GM12872 (cell line): Measurements from ENCODE around the gene LRRTM4.

ENCODE experiments used
- CTCF ChIP-seq: IDR thresholded peaks from 3 replicates; pipeline ENCODE4 v1.5.1; 2011; ENCODE audit warnings: low read depth, mild to moderate bottlenecking, low read length, moderate library complexity; ENCODE audit not compliant: insufficient read depth

Gene LRRTM4

GRCh38 chr2:77521931-77522470 lies at the start of gene LRRTM4:
LRRTM4 (minus strand) TSS chr2:77522376.
- no peak for TF ChIP-seq CTCF

DNA sequence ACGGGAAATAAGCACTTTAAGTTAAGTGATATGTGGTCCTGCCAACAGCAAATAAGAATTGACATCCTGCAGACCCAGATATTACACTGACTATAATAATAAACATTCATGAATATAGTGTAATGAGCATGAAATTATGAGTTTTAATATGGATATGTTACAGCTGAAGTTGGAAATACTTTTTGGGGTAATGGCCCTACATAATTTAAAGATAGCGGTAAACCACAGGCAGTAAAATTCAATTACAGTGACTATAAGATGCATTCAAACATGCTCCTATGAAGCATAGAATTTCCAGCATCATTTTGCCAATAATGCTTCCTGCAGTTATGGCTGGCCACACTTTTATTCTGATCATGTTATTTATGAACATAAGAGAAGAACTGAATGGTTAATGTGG lies 49.4 kb upstream of the LRRTM4 start:
- no peak for TF ChIP-seq CTCF

DNA sequence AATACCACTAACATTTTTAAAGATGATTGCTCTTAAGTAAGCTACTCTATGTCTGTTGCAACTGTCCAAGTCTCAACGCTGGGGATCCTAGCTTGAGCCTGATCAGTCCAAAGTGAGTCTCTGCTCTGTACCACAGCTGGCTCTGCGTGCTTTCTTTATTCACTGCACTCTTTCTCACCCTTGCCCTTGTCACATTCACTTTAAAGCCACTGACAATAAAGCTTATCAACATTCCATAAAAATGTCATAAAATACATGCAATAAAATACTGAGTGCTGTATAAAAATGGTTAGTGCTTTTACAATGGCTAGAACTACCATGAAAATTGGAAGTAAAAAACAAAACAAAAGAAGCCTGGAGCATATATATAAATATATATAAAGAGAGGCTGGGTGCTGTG lies 45.5 kb upstream of the LRRTM4 start:
- no peak for TF ChIP-seq CTCF

- no peak for TF ChIP-seq CTCF
Measured at GRCh38 chr2:77566582-77566981, 44.4 kb upstream of the LRRTM4 start.

GRCh38 chr2:77566131-77566530 lies 44.0 kb upstream of the LRRTM4 start:
- no peak for TF ChIP-seq CTCF

DNA sequence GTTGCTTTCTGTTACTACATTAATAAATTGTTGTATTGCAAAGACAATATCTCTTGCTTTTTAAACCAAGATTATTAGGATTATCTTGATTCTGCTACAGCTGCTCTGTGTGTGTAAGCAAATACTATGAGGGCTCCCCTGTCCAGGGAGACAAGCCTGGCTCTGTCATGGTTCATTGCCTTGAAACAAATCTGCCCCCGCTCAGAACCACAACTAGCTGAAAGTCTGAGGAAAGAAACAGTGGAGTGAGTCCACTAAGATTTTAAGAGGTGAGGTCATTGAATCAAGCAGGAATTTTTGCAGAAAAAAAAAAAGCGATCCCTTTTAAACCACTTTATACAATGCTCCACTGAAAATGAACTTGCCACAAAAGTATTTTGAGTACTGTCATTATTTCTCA lies 30.8 kb upstream of the LRRTM4 start:
- no peak for TF ChIP-seq CTCF

DNA sequence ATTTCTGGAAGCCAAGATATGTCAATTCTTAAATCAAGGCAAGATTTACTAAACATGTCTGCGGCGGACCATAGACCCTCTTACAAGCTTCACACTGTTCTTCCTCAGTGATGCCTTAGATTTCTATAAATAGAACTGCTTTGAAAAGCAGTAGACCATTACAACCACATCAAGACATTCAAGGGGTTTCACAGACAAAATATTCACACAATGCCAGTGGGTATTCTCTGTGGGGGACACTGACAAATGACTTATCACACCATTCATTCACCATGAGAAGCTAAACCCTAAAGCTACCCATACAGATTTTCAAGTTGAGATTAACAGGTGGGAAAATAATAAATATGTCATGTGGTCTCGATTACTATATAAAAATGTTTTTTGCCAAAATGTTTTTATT lies 15.9 kb upstream of the LRRTM4 start:
- TF ChIP-seq CTCF = no peak

DNA sequence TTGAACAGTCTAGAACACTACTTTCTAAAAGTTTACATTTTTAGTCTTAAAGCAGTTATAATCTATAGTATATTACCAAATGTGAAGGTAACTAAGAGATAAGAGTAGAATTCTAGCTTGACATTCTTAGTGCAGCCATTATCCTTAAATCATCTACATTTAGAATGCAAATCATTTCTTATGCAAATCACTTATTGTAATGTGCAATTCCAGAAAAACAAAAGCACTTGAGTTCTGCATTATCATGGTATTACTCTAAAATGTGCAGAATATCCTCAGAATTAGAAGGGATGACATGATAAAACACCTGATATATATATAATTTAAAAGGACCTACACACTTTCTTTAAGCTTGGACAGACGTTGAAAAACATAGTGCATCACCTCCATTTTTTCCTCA lies 712 bp upstream of the LRRTM4 start:
- TF ChIP-seq CTCF = no peak
